Spinal cord (tissue), 10 donors: Measurements from ENCODE around the gene PARD3B. TPM values are rescaled to one million over a fixed set of nuclear protein-coding genes. Genes with fewer than 3 reads are reported as not detected.

Experiments used
- DNase-seq, 6 donors: peaks; one replicate each; pipeline versions ENCODE4 v3.0.0 to v3.0.0-alpha.2; 2013 to 2015; ENCODE audit warnings: low spot score in 6 of 6, low read depth in 4 of 6
- H3K27ac ChIP-seq: one replicate; pipeline ENCODE4 v1.5.1; 2013; ENCODE audit warnings: low read depth, low read length, control low read depth
- H3K27me3 ChIP-seq: one replicate; pipeline ENCODE4 v1.6.1; 2013; ENCODE audit warnings: low read length; ENCODE audit not compliant: control insufficient read depth, insufficient read depth
- H3K36me3 ChIP-seq: one replicate; pipeline ENCODE4 v1.6.1; 2013; ENCODE audit warnings: low read length; ENCODE audit not compliant: control insufficient read depth, insufficient read depth
- H3K4me1 ChIP-seq: one replicate; pipeline ENCODE4 v1.6.1; 2013; ENCODE audit warnings: low read length; ENCODE audit not compliant: control insufficient read depth, insufficient read depth
- H3K4me3 ChIP-seq: one replicate; pipeline ENCODE4 v1.5.1; 2013; ENCODE audit warnings: low read depth, low read length, control low read depth
- H3K9me3 ChIP-seq: one replicate; pipeline ENCODE4 v1.6.1; 2013; ENCODE audit warnings: low read length; ENCODE audit not compliant: control insufficient read depth, insufficient read depth
- WGBS: methylation state at CpG from one replicate; pipeline ENCODE4 v1.1.5; 2013; ENCODE audit warnings: missing lambda C conversion rate; ENCODE audit not compliant: insufficient coverage; 5-methylcytosine and 5-hydroxymethylcytosine counted together
- polyA plus RNA-seq, 2 donors: library from polyadenylated mRNA; unstranded; fragments of 120-200 nt; gene quantifications; one replicate each; pipeline ENCODE4 v1.2.1, GENCODE V29; 2013; ENCODE audit not compliant: insufficient read length in 2 of 2
- total RNA-seq, 2 donors: library from RNA; depleted of rRNA in 1 of 2; stranded (reverse); fragments of 120-200 nt in 1 of 2; fragments of >200 nt in 1 of 2; gene quantifications; one replicate each; pipeline versions ENCODE4 v1.2.3 to v1.2.4, GENCODE V29; 2013 to 2014
- donor health status: healthy.

PARD3B gene
- total and polyA plus RNA-seq, 4 donors: 10.8 to 34.6 (median 22.1) TPM

DNA sequence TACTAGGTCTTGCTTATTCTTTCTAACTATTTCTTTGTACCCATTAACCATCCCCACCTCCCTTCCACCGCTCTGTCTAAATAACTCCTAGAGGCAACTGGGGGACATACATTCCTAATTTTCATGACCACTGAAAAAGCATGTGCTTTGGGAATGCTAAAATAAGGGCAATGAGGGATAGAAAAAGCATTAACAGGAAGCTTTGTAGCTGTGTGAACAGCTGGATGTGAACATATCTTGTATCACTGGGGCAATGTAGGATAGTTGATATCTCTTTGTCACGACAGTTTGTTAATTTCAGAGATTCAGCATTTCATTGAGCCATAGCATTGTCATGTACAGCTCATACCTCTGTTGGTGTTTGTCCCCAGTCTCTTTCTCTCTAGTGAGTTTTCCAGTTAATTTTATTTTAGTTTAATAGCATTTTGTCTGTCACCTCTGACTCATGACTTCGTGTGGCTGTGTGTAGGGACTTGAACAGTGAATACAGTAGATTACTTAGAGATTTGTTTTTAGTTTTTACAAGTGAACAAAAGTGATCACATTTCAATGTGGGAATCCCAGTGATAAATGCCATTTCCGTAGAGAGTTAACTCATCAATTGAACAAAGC is 906.7 kb downstream of the PARD3B start:
- WGBS: 50% methylated on average over 1 of the region's 4 CpGs
- Histone ChIP-seq H3K9me3 (no peaks in the 10 kb centered on the region), H3K27ac (no peak overlapping the region), H3K36me3 (no peaks in the 10 kb centered on the region), H3K27me3 (no peaks in the 10 kb centered on the region), H3K4me1 (no peaks in the 10 kb centered on the region), H3K4me3 (no peak overlapping the region)
- peak in 1 of 6 donors; percentile 59 for DNase-seq

DNA sequence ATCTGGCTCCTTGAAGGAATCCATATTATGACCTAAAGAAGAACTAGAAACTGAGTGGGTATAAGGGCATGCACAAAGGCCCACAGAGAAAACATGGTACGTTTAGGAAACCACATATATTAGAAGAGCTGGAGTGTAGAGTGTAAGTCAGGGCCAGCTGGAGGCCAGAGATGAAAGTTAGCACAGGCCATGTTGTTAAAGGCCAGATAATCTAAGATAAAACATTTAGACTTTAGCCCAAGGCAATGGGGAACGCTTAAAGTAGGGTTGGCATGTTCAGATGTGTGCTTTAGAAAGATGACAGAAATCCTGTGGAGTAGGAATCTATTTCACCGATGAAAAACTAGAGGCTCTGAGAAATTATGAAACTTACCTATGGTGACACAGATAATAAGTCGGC is 907.9 kb downstream of the PARD3B start:
- Histone ChIP-seq H3K9me3 (no peaks in the 10 kb centered on the region), H3K4me1 (no peaks in the 10 kb centered on the region), H3K27me3 (no peaks in the 10 kb centered on the region), H3K4me3 (no peak overlapping the region), H3K36me3 (no peaks in the 10 kb centered on the region), H3K27ac (no peak overlapping the region)
- 94% methylated on average over 2 of the region's 4 CpGs for WGBS
- DNase-seq: no peak

DNA sequence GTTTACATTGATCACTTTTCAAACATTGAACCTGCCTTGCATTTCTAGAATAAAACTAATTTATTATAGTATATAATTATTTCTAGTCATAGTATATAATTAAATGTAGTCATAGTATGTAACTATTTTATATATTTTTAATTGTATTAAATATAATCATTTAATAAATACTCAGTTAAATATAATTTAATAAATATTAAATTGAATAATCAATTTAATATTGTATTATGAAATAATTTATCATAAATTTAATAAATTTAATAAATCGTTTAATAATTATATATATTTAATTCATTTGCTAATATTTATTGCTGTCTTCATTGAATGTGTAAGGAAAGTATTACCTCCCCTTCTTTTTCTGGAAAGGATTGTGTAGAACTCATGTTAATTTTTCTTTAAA is 911.4 kb downstream of the PARD3B start:
- WGBS: no CpG with 5 or more reads among the region's 1 CpG
- H3K4me3 ChIP-seq: no peak overlapping the region
- DNase-seq: no peak
- no peaks in the 10 kb centered on the region for H3K9me3 ChIP-seq
- no peak overlapping the region for H3K27ac ChIP-seq
- no peaks in the 10 kb centered on the region for H3K27me3 ChIP-seq
- H3K4me1 ChIP-seq: no peaks in the 10 kb centered on the region
- no peaks in the 10 kb centered on the region for H3K36me3 ChIP-seq

DNA sequence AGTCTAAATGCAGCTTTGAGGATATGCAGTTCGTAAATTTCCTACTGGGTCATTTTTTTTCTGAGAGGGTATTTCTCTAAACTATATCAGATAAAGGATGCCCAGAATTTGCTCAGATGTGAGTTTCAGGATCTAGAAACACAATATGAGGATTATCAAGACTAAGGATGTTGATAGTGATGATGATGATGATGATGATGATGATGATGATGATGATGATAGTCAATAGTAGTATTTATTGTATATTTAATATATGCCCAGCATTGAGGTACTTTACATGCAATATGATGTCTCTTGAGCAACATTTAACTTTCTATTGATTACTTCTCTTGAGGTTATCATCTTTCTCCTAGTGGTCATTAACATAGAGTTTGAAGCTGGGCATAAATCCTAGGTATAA is 914.9 kb downstream of the PARD3B start:
- Histone ChIP-seq H3K27me3 (no peaks in the 10 kb centered on the region), H3K4me1 (no peaks in the 10 kb centered on the region), H3K4me3 (no peak overlapping the region), H3K36me3 (no peaks in the 10 kb centered on the region), H3K9me3 (no peaks in the 10 kb centered on the region), H3K27ac (no peak overlapping the region)
- no peak for DNase-seq
- WGBS: no CpG with 5 or more reads among the region's 1 CpG

DNA sequence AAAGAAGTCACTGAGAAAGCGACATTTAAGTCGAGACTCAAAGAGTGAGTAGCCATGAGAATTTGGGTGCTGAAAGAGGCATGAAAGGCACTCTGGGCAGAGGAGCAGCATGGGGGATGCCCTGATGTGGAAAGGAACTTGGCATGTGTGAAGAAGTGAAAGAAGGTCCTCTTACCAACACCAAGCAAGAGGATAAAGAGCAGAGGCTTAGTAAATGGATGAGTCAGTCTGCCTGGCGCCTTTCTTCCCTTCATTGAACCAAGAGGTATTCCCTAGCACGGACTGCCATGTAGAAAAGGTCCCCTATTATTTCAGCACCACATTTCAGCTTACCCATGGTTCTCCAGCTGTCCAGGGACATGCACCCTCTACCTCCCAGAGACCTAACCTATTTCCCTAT is 915.9 kb downstream of the PARD3B start:
- WGBS: 96% methylated on average over 2 of the region's 4 CpGs
- Histone ChIP-seq H3K27me3 (no peaks in the 10 kb centered on the region), H3K4me1 (no peaks in the 10 kb centered on the region), H3K36me3 (no peaks in the 10 kb centered on the region), H3K9me3 (no peaks in the 10 kb centered on the region), H3K27ac (no peak overlapping the region), H3K4me3 (no peak overlapping the region)
- no peak for DNase-seq

DNA sequence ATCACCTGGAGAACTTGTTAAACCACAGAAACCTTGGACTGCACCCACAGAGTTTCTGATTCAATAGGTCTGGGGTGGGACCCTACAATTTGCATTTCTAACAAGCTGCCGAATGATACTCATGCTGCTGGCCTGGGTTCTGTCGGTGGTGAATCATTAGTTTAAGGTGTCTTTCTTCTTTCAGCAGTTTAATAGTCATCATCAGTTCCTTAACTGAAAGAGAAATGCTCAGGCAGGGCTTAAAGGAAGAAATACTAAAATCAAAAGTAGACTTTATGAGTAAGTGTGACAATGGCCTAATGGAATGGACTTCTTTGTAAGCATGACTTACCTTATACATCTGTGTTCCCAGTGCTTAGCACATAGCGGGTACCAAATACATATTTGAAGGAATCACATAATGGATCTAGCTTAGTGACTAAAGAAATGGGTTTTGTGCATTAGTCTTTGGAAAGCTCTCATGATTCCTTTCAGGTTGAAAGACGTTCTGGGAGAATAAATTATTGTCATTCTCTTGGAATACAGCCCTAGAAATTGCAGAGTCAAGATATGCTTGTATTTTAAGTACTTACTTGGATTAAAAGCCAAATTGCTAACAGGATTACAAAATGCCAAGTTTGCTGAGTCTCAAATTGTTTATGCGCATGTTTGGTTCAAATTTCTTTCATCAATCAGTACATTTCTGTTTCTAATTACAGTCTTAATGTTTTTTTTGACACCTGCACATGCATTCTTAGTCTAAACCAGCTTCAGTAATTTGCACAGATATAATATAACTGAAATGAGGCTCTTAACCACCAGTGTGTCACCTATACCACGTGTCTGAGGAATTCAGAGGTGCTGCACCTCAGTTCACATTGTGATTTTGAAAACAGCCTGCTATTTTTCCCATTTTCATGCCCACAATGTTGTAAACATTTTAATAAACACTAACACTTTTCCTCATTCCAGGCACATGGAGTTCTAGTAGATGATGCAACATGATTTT is 916.7 kb downstream of the PARD3B start:
- H3K27ac ChIP-seq: no peak overlapping the region
- H3K4me3 ChIP-seq: no peak overlapping the region
- H3K4me1 ChIP-seq: no peaks in the 10 kb centered on the region
- WGBS: 86% methylated on average over 1 of the region's 6 CpGs
- DNase-seq: peak in 2 of 6 donors; percentile 39 to 48
- no peaks in the 10 kb centered on the region for H3K36me3 ChIP-seq
- no peaks in the 10 kb centered on the region for H3K9me3 ChIP-seq
- H3K27me3 ChIP-seq: no peaks in the 10 kb centered on the region

DNA sequence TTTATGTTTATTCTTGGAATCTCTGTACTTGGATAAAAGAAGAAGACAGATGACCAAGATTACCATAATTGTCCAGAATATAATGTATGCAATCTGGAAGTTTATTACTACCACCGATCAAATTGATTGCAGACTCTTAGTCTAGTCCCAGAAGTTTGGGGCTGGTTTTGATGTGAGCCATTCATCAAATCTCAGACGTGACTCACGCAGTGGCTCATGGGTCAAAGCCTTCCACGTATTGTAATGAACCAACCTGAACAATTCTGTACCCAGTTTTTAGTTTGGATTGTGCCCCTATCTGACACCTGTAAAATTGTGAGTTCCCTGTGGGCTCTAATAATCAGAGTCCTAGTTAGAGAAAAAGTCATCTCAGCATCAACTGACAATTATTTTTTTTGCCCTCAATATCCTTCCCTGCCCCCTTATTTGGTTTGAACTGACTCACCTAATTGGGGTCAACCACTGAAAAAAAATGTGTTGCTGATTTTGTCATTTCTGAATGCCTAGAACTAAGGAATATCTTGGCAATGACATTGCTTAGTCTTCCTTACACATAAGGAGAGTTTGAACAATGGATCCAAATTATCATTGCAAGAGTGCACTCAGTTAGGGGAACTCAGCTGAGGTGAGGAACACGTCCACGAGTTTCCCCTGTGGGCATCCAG is 917.5 kb downstream of the PARD3B start:
- WGBS: 78% methylated on average over 3 of the region's 6 CpGs
- Histone ChIP-seq H3K4me3 (no peak overlapping the region), H3K27me3 (no peaks in the 10 kb centered on the region), H3K27ac (no peak overlapping the region), H3K9me3 (no peaks in the 10 kb centered on the region), H3K4me1 (no peaks in the 10 kb centered on the region), H3K36me3 (no peaks in the 10 kb centered on the region)
- no peak for DNase-seq

DNA sequence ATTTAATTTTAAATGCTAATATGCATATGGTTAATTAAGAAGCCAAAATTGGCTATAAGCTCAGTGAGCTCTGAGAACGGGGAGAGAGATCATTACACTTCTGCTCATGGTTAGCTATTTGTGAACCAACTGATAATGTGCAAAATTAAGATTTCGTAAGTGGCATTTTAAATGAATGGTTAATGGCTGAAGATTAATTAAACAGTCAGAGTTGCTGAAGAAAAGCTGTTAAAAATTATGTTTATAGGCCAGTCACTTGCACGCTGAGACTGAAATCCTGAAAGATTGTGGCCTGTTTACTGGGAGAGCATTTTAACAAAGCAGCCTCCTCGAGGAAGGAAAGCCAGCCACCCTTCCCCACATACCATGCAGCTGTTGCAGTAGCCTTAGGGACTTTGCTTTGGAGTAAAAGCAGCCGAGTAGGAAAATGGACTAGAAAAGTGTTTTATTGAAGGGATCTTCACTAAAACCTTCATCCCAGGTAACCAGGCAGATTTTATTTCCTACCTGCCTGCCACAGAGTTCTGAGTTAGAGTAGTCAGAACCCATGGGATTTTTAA is 918.3 kb downstream of the PARD3B start:
- Histone ChIP-seq H3K4me1 (no peaks in the 10 kb centered on the region), H3K4me3 (no peak overlapping the region), H3K27me3 (no peaks in the 10 kb centered on the region), H3K9me3 (no peaks in the 10 kb centered on the region), H3K27ac (no peak overlapping the region), H3K36me3 (no peaks in the 10 kb centered on the region)
- 65% methylated on average over 2 of the region's 5 CpGs for WGBS
- peak in 2 of 6 donors; percentile 15 to 71 for DNase-seq

DNA sequence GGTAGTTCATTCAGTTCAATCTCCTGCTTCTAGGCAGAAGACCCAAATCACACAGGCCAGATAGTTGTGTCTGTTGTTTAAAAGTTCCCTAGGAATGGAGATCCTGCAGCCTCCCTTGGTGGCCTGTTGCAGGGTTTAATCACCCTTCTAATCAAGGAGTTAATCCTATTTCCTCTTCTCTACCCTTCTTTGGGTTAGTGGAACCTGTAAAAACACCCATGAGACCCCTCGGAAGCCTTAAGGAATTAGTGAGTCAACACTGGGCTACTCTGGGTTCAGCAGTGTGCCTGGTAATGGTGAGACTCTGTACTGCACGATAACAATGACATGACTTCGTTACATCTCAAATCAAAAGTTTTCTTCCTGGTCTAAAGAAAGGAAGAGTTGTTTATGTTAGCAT is 919.4 kb downstream of the PARD3B start:
- Histone ChIP-seq H3K4me1 (no peaks in the 10 kb centered on the region), H3K27ac (no peak overlapping the region), H3K36me3 (no peaks in the 10 kb centered on the region), H3K27me3 (no peaks in the 10 kb centered on the region), H3K4me3 (no peak overlapping the region), H3K9me3 (no peaks in the 10 kb centered on the region)
- WGBS: no CpG with 5 or more reads among the region's 3 CpGs
- no peak for DNase-seq
